Spleen (tissue), 11 donors: ENCODE data around the gene REXO4. TPM values are rescaled to one million over a fixed set of nuclear protein-coding genes. Genes with fewer than 3 reads are reported as not detected.
A peak's percentile ranks its signal among the peaks of the same experiment; 100 is the strongest.

Experiments used
- DNase-seq: peaks from one replicate; pipeline ENCODE4 v3.0.0-alpha.2; 2020
- H3K27ac ChIP-seq, 8 donors: fragments of 200-600 bp; sonication (generic) in 7 of 8; 1 replicate in 4 of 8; 2 replicates in 4 of 8; pipeline versions ENCODE4 v1.5.0 to v1.8.0; 2016 to 2021; ENCODE audit warnings: inconsistent platforms in 4 of 8, mild to moderate bottlenecking in 4 of 8, moderate library complexity in 1 of 8
- H3K27me3 ChIP-seq, 7 donors: fragments of 200-600 bp; sonication (generic) in 6 of 7; replicated peaks in 1 of 7; 1 replicate in 4 of 7; 2 replicates in 3 of 7; pipeline versions ENCODE4 v1.5.0 to v1.8.0; 2016 to 2021; ENCODE audit warnings: inconsistent platforms in 3 of 7, mild to moderate bottlenecking in 1 of 7
- H3K36me3 ChIP-seq, 6 donors: fragments of 200-600 bp; sonication (generic) in 5 of 6; 1 replicate in 4 of 6; 2 replicates in 2 of 6; pipeline versions ENCODE4 v1.5.0 to v1.8.0; 2016 to 2021; ENCODE audit warnings: inconsistent platforms in 2 of 6
- H3K4me1 ChIP-seq, 6 donors: fragments of 200-600 bp; sonication (generic) in 5 of 6; 1 replicate in 3 of 6; 2 replicates in 3 of 6; pipeline versions ENCODE4 v1.5.0 to v1.8.0; 2016 to 2021; ENCODE audit warnings: inconsistent platforms in 3 of 6
- H3K4me3 ChIP-seq, 8 donors: fragments of 200-600 bp; sonication (generic) in 7 of 8; 1 replicate in 4 of 8; 2 replicates in 4 of 8; pipeline versions ENCODE4 v1.5.0 to v1.8.0; 2016 to 2021; ENCODE audit warnings: inconsistent platforms in 4 of 8, mild to moderate bottlenecking in 4 of 8, moderate library complexity in 2 of 8
- H3K9me3 ChIP-seq, 8 donors: fragments of 200-600 bp; sonication (generic) in 7 of 8; 1 replicate in 4 of 8; 2 replicates in 4 of 8; pipeline versions ENCODE4 v1.5.0 to v1.8.0; 2016 to 2021; ENCODE audit warnings: inconsistent platforms in 4 of 8
- POLR2A ChIP-seq, 3 donors: fragments of 450-650 bp; IDR thresholded peaks; one replicate each; pipeline ENCODE4 v1.5.1; 2017; ENCODE audit warnings: antibody characterized with exemption in 3 of 3, mild to moderate bottlenecking in 1 of 3
- POLR2AphosphoS5 ChIP-seq, 3 donors: sonication (generic); formaldehyde crosslinking; IDR thresholded peaks; one replicate each; pipeline ENCODE4 v1.5.1; 2017; ENCODE audit warnings: antibody characterized with exemption in 3 of 3
- WGBS, 5 donors: extraction: QIAGEN DNeasy Blood & Tissue Kit in 3 of 5; methylation state at CpG; one replicate each; pipeline versions ENCODE4 v1.1.5 to v1.1.7; 2013 to 2018; 5-methylcytosine and 5-hydroxymethylcytosine counted together
- intact Hi-C: fragments of 100-400 bp; cut with DNase I; formaldehyde crosslinking; loops from one replicate; pipeline ENCODE4 v1.15.0; 2023; ENCODE audit warnings: low total_unique reads
- polyA plus RNA-seq, 3 donors: library from polyadenylated mRNA; stranded (reverse); fragments of 200-250 nt; gene quantifications; one replicate each; pipeline ENCODE4 v1.2.1, GENCODE V29; 2013
- total RNA-seq, 7 donors: library from RNA; depleted of rRNA in 3 of 7; stranded (reverse); fragments of >200 nt in 3 of 7; fragmentation: NEBNext Ultra II Directional in 4 of 7; extraction: Animal tissue kit (Norgen Biotek cat#: 25700) in 4 of 7; gene quantifications; one replicate each; pipeline versions ENCODE4 v1.1.0 to v1.2.1, GENCODE V29; 2016 to 2021
- TF ChIP-seq, protein P1 (sequence below), 11 experiments: fragments of 200-600 bp in 7 of 11; fragments of 450-650 bp in 4 of 11; sonication (generic) in 4 of 11; IDR thresholded peaks in 8 of 11; conservative IDR thresholded peaks in 3 of 11; 1 replicate in 7 of 11; 2 replicates in 4 of 11; pipeline versions ENCODE4 v1.4.0 to v1.8.0; 2016 to 2021; ENCODE audit warnings: antibody characterized with exemption in 11 of 11, inconsistent platforms in 4 of 11, mild to moderate bottlenecking in 1 of 11
- donor health status: healthy with polysubstance abuse.
- donor health status: DM: no; HTN: no; CAD: no; lungs with moderate emphysema.
- donor health status: DM: no; HTN: no; CAD: no.
- donor health status: Bipolar disorder and iron deficiency.
- donor health status: healthy.
- donor health status: DM: no; HTN: no; CAD: no.
- donor health status: DM: yes; HTN: yes; CAD: no.

REXO4 gene
- total and polyA plus RNA-seq, 10 donors = 20.0 to 25.8 (median 22.6) TPM

DNA sequence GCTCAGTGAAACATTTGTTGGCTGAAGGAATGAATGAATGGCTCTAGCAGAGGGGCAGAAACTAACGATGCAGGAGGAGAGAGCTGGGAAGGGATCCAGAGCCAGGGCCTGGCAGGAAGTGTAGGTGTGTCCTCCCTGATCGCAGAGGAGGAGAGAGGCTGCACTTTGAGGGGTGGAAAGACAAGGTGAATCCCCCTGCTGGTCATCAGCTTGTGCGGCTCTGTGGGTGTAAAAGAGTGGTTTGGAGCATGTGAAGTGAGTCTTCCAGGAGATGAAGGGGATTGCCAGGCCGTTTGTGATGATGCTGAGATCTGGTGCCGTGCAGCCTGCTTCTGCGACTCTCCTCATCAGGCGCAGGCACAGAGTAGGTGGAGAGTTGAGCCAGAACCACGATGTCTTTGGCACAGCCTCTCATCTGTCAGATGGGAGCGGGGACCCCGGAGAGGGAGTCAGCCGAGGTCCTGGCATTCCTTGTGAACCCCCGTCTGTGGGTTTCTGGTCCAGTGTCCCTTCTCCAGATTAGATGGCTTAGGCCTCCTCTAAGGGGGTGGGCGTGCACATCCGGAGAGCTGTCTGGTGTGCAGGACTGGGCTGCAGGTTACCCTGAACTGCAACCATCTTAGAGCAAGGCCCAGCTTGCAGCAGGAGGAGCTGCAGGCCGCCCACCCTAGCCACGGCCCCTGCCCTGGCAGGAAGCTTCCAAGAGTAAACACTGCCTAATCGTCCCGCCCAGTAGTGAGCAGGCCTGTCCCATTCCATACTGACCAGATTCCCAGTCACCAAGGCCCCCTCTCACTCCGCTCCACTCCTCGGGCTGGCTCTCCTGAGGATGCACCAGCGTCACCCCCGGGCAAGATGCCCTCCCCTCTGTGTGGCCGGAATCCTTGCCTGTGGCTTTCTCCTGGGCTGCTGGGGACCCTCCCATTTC lies 4.1 kb upstream of the REXO4 start, which contains the start of gene ADAMTS13:
TSS of gene ADAMTS13 (plus strand) at position 753 of the 928 bp plus-strand sequence. CDS start at position 830, 77 bp downstream.
- H3K4me3 ChIP-seq = no peak within 1 kb of the TSS
- H3K27me3 ChIP-seq = peaks cover 0 to 26% (median 6%) of the 10 kb centered on the region in 7 donors
- no peaks in the 10 kb centered on the region for H3K36me3 ChIP-seq
- DNase-seq = no peak
- WGBS, 5 donors = 61 to 79% (median 70%) methylated on average over 20 to 23 of the region's 23 CpGs
- TF ChIP-seq, protein P1, sequence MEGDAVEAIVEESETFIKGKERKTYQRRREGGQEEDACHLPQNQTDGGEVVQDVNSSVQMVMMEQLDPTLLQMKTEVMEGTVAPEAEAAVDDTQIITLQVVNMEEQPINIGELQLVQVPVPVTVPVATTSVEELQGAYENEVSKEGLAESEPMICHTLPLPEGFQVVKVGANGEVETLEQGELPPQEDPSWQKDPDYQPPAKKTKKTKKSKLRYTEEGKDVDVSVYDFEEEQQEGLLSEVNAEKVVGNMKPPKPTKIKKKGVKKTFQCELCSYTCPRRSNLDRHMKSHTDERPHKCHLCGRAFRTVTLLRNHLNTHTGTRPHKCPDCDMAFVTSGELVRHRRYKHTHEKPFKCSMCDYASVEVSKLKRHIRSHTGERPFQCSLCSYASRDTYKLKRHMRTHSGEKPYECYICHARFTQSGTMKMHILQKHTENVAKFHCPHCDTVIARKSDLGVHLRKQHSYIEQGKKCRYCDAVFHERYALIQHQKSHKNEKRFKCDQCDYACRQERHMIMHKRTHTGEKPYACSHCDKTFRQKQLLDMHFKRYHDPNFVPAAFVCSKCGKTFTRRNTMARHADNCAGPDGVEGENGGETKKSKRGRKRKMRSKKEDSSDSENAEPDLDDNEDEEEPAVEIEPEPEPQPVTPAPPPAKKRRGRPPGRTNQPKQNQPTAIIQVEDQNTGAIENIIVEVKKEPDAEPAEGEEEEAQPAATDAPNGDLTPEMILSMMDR (IDR thresholded peaks at IDR 0.05 in 8 of 11, conservative IDR thresholded peaks at IDR 0.05 in 3 of 11) = no peak
- TF ChIP-seq POLR2AphosphoS5 (IDR thresholded peaks at IDR 0.05) = no peak
- TF ChIP-seq POLR2A (IDR thresholded peaks at IDR 0.05) = no peak
- H3K9me3 ChIP-seq = no peaks in the 10 kb centered on the region
- peaks cover 1 to 42% (median 22%) of the 10 kb centered on the region in 6 donors for H3K4me1 ChIP-seq
- intact Hi-C loops = no loop called here
- peak within 1 kb of the TSS in 4 of 8 donors; percentile 44 to 72 (median 47) for H3K27ac ChIP-seq

DNA sequence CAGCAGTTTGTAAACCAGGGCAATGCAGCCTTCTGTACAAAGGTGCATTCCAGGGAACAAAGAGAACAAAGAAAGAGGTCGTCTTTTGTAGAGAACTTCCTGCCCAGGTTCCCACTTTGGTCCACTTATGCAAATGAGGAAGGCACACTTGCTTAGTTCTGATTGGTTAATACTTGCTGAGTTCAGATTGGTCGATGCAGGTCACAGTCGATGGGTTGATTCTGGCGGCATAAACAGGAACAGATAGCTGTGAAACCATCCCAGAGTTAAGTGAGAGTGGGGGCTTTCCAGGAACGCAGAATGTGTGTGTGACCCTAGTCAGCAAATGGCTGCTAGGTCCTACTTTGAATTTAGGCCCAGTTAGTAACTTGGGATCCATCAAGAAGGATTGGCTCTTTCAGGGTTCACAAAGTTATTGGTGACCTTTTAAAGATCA lies 2.6 kb upstream of the REXO4 start:
- intact Hi-C loops = no loop called here
- 41 to 60% (median 44%) methylated on average over 5 of the region's 5 CpGs for WGBS, 5 donors
- H3K27me3 ChIP-seq = peaks cover 0 to 11% (median 0%) of the 10 kb centered on the region in 7 donors
- peaks cover 0 to 9% (median under 1%) of the 10 kb centered on the region in 6 donors for H3K36me3 ChIP-seq
- no peaks in the 10 kb centered on the region for H3K9me3 ChIP-seq
- DNase-seq = no peak
- H3K27ac ChIP-seq = peak overlapping the region in 6 of 8 donors; percentile 22 to 72 (median 44)
- H3K4me1 ChIP-seq = peaks cover 13 to 57% (median 37%) of the 10 kb centered on the region in 6 donors
- TF ChIP-seq POLR2AphosphoS5 (IDR thresholded peaks at IDR 0.05) = no peak
- TF ChIP-seq, protein P1 (IDR thresholded peaks at IDR 0.05 in 8 of 11, conservative IDR thresholded peaks at IDR 0.05 in 3 of 11) = no peak
- no peak for TF ChIP-seq POLR2A (IDR thresholded peaks at IDR 0.05)
- H3K4me3 ChIP-seq = no peak overlapping the region

DNA sequence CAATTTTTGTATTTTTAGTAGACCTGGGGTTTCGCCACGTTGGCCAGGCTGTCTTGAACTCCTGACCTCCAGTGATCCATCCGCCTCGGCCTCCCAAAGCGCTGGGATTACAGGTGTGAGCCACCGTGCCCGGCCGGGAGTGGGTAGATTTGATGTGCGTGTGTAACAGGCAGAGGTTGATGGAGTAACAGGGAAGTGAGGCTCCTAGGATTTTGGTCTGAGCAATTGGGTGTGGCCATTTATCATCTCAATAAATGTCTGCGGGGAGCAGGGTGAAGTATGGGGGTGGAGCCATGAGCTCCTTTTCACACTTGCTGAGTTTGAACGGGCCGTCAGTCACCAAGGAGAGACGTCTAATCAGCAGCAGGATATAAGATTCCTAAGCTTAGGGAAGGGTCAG lies 1.2 kb upstream of the REXO4 start:
- WGBS, 5 donors = 80 to 89% (median 86%) methylated on average over 13 of the region's 13 CpGs
- Histone ChIP-seq H3K9me3 (no peaks in the 10 kb centered on the region), H3K36me3 (peaks cover 0 to 23% (median 12%) of the 10 kb centered on the region in 6 donors), H3K4me1 (peaks cover 13 to 71% (median 46%) of the 10 kb centered on the region in 6 donors), H3K4me3 (peak overlapping the region in 1 of 8 donors; percentile 87), H3K27me3 (no peaks in the 10 kb centered on the region), H3K27ac (no peak overlapping the region)
- no peak for DNase-seq
- TF ChIP-seq, protein P1 (IDR thresholded peaks at IDR 0.05 in 8 of 11, conservative IDR thresholded peaks at IDR 0.05 in 3 of 11) = no peak
- TF ChIP-seq POLR2A (IDR thresholded peaks at IDR 0.05) (no peak), POLR2AphosphoS5 (IDR thresholded peaks at IDR 0.05) (no peak)
- intact Hi-C loops = no loop called here

DNA sequence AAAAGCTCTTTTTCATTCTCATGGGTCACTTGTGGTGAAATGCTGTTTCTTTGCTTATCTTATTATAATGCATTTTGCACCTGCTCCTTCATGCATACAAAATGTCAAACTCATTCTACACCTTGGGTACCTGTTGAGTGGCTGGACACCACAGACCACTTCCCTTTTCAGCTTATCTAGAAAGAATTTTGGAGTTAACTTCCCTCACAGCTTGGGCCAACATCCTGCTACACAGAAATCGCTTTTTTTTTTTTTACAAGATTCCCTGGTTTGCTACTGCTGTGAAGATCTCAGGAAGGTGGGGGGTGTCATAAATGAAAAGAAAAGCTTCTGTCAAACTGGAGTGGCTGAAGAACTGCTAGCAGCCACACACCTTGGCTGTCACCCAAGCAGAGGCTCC lies 2.6 kb downstream of the REXO4 start:
- no peak for TF ChIP-seq POLR2A (IDR thresholded peaks at IDR 0.05)
- no peak for TF ChIP-seq POLR2AphosphoS5 (IDR thresholded peaks at IDR 0.05)
- TF ChIP-seq, protein P1 (IDR thresholded peaks at IDR 0.05 in 8 of 11, conservative IDR thresholded peaks at IDR 0.05 in 3 of 11) = no peak
- intact Hi-C loops = no loop called here
- 27 to 49% (median 44%) methylated on average over 1 of the region's 1 CpG for WGBS, 5 donors
- H3K4me1 ChIP-seq = peaks cover 13 to 62% (median 45%) of the 10 kb centered on the region in 6 donors
- no peaks in the 10 kb centered on the region for H3K9me3 ChIP-seq
- no peaks in the 10 kb centered on the region for H3K27me3 ChIP-seq
- DNase-seq = no peak
- H3K36me3 ChIP-seq = peaks cover 0 to 61% (median 50%) of the 10 kb centered on the region in 6 donors
- H3K4me3 ChIP-seq = no peak overlapping the region
- no peak overlapping the region for H3K27ac ChIP-seq
